ENCODE data around the gene CTSW.
A peak's percentile ranks its signal among the peaks of the same experiment; 100 is the strongest.

The CTSW gene

DNA sequence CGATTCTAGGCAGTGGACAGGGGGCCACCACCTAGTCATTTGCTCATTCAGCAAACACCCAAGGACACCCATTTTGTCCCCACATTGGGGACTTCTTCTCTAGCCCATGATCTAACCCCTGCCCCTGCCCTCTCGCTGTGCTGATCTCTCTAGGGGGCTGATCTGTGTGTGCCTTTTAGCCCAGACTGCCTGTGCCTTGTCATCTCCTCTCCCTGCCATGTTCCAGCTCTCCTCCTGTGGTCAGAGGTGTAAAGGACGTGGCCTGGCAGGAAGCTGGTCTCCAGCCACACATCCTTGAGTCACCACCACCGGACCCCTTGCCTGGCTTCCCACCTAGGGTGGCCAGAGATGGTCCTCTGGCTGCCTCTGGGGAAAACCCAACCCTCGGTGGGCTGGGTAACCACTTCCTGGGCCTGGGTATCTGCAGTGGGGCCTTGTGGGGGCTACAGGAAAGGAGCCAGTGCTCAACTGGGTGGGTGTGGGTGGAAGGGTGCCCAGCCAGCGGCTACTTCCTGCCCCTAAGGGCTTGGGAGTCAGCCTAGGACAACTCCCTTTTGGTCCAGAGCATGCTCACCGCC lies 1.3 kb downstream of the CTSW start:
- TF ChIP-seq, protein P1, sequence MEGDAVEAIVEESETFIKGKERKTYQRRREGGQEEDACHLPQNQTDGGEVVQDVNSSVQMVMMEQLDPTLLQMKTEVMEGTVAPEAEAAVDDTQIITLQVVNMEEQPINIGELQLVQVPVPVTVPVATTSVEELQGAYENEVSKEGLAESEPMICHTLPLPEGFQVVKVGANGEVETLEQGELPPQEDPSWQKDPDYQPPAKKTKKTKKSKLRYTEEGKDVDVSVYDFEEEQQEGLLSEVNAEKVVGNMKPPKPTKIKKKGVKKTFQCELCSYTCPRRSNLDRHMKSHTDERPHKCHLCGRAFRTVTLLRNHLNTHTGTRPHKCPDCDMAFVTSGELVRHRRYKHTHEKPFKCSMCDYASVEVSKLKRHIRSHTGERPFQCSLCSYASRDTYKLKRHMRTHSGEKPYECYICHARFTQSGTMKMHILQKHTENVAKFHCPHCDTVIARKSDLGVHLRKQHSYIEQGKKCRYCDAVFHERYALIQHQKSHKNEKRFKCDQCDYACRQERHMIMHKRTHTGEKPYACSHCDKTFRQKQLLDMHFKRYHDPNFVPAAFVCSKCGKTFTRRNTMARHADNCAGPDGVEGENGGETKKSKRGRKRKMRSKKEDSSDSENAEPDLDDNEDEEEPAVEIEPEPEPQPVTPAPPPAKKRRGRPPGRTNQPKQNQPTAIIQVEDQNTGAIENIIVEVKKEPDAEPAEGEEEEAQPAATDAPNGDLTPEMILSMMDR (IDR thresholded peaks at IDR 0.05; ENCODE audit: low read depth, low read length) = no peak
- H3K4me3 ChIP-seq (ENCODE audit: low read depth, low read length) = no peak overlapping the region

DNA sequence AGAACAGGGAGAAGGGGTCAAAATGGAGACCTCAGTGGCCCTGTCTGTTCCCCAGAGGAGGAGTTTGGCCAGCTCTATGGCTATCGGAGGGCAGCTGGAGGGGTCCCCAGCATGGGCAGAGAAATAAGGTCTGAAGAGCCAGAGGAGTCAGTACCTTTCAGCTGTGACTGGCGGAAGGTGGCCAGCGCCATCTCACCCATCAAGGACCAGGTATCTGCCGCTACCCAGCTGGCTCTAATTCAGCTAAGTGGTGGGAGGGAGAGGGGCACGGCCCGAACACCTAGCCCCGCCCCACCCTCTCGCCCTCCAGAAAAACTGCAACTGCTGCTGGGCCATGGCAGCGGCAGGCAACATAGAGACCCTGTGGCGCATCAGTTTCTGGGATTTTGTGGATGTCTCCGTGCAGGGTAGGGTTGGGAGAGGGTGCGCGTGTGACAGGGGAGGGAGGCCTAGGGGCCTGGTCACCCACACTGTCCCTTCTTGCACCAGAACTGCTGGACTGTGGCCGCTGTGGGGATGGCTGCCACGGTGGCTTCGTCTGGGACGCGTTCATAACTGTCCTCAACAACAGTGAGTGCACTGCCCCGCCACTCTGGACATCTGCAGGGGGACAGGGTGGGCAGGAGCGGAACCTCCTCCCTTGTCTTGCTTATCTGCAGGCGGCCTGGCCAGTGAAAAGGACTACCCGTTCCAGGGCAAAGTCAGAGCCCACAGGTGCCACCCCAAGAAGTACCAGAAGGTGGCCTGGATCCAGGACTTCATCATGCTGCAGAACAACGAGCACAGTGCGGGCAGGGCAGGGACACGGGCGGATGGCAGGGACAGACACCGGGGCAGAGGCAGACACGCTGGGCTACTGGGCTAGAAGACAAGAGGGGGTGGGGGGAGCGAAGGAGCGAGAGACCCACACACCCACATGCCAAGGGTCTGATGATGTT lies 2.8 kb downstream of the CTSW start:
- H3K4me3 ChIP-seq (ENCODE audit: low read depth, low read length) = no peak overlapping the region
- TF ChIP-seq, protein P1 (IDR thresholded peaks at IDR 0.05; ENCODE audit: low read depth, low read length) = no peak

DNA sequence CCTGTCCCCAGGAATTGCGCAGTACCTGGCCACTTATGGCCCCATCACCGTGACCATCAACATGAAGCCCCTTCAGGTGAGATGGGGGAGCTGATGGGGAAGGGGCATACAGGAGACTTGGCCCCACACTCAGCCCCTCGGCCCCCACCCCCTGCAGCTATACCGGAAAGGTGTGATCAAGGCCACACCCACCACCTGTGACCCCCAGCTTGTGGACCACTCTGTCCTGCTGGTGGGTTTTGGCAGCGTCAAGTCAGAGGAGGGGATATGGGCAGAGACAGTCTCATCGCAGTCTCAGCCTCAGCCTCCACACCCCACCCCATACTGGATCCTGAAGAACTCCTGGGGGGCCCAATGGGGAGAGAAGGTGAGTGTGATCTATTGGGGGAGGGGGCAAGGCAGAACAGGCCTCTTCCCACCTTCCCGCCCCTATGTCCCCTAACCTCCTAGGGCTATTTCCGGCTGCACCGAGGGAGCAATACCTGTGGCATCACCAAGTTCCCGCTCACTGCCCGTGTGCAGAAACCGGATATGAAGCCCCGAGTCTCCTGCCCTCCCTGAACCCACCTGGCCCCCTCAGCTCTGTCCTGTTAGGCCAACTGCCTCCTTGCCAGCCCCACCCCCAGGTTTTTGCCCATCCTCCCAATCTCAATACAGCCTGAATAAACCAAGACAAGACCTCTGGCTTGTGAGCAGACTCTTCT lies 3.6 kb downstream of the CTSW start:
- TF ChIP-seq, protein P1 (IDR thresholded peaks at IDR 0.05; ENCODE audit: low read depth, low read length) = no peak
- H3K4me3 ChIP-seq (ENCODE audit: low read depth, low read length) = no peak overlapping the region

DNA sequence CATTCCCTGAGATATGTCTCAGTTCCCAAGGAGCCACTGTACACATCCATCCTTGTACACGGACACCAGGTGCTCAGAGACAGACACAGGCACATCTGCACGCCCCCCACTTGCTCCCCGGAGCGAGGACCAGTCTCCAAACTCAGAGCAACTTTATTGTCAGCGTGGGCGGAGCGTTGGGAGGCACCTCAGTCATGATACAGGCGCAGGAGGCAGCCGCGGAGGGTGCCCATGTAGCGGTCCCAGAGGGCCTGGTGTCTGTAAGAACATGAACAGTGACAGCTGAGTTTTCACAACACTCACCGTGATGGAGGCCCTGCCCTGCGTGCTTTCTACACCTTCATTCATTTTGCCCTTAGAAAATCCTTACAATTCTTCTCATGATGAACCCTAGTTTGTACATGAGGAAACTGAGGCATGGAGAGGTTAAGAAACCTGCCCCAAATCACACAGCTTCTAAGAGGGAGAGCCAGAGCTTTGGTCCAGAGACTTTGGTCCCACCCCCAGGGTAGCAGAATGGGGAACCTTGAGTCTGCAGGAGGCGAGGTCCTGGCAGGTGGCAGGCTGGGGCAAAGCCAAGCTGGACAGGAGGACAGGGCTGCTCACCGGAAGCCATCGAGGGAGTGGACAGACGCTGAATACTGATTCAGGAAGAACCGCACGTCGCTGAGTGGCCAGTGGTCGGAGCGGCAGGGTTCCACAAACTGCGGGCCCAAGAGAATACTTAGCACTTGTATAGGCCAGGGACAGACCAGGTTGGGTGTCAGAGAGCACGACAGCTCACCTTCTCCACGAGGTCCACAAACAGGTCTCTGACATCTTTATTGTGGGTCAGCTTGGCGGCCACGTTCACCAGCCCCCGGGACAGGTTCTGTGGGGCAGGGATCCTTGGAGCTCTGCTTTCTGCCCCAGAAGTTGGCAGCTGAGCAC lies 4.4 kb downstream of the CTSW start:
- TF ChIP-seq, protein P1 (IDR thresholded peaks at IDR 0.05; ENCODE audit: low read depth, low read length) = no peak
- H3K4me3 ChIP-seq (ENCODE audit: low read depth, low read length) = no peak overlapping the region

DNA sequence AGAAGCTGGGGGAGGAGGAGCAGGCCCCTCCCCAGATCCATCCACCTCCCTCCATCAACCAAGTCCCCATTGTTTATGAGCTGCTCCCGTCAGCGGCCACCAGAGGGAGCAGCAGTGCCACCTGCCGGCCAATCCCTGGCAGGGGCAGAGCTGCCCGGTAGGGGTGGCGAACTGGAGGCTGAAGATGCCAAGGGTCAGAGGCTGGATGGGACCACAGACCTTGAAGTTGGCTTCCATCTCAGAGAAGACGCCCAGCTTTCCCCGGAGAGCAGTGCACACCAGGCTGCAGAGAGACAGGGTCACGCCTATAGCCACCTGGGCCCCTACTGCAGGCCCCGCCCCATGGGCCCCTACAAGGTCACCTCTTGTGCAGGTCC lies 5.1 kb downstream of the CTSW start:
- no peak overlapping the region for H3K4me3 ChIP-seq (ENCODE audit: low read depth, low read length)
- TF ChIP-seq, protein P1 (IDR thresholded peaks at IDR 0.05; ENCODE audit: low read depth, low read length) = peak; percentile 99

DNA sequence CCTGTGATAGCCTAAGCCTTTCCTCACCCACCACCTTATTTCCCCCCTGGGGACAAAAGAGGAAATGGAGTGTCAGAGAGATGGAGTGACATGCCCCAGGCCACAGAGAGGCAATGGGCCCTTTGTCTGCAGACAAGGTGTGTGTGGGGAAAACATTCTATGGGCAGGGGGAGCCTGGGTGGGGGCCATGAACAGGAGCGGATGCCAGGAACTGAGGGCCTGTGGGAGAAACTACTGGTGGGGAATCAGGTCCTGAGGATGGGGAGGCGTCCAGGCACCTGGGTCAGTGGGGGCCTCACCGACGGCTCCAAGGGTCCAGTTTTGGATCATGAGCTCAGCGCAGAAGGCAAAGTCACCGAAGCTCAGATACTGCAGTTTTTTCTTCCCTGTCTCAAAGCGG lies 5.6 kb downstream of the CTSW start:
- H3K4me3 ChIP-seq (ENCODE audit: low read depth, low read length) = no peak overlapping the region
- TF ChIP-seq, protein P1 (IDR thresholded peaks at IDR 0.05; ENCODE audit: low read depth, low read length) = no peak

All from WI38 (cell line).